Stimulated activated CD4-positive, alpha-beta T cell treated with anti-CD3 and anti-CD28 coated beads, Interleukin-2, amount 100 ng/mL, for 48 hours (primary cell): ENCODE measurements around the gene PRG2.

Experiments used
- DNase-seq, 2 donors: peaks; one replicate each; pipeline ENCODE4 v3.0.0-alpha.2; 2020

Gene PRG2

GRCh38 chr11:57390535-57390934, at the start of gene PRG2:
Gene PRG2 (minus strand): TSS chr11:57390650. CDS start chr11:57389944, 706 bp downstream.
- DNase-seq = no peak

GRCh38 chr11:57439786-57440185, 49.3 kb upstream of the PRG2 start:
- DNase-seq = no peak

- no peak for DNase-seq
These were observed 48.2 kb upstream of the PRG2 start for GRCh38 chr11:57438345-57439285.

- DNase-seq = no peak
These were observed 45.6 kb upstream of the PRG2 start for GRCh38 chr11:57436031-57436430.

GRCh38 chr11:57434640-57435546, 44.4 kb upstream of the PRG2 start:
- no peak for DNase-seq

- DNase-seq = no peak
These were observed 42.3 kb upstream of the PRG2 start for GRCh38 chr11:57432714-57433163.

- DNase-seq = no peak
These were observed 41.7 kb upstream of the PRG2 start for GRCh38 chr11:57432149-57432561.

GRCh38 chr11:57430952-57431351, 40.5 kb upstream of the PRG2 start:
- no peak for DNase-seq

GRCh38 chr11:57429946-57430345, 39.5 kb upstream of the PRG2 start:
- no peak for DNase-seq

- no peak for DNase-seq
These were observed 38.2 kb upstream of the PRG2 start for GRCh38 chr11:57428643-57429042.

GRCh38 chr11:57427727-57428082, 37.3 kb upstream of the PRG2 start:
- DNase-seq = no peak

- DNase-seq = peak; percentile 71 to 75
These were observed 36.7 kb upstream of the PRG2 start, which contains the start of gene SLC43A3 for GRCh38 chr11:57426929-57427726. Gene SLC43A3 (minus strand): TSS chr11:57427121. CDS start chr11:57426172, 949 bp downstream.

GRCh38 chr11:57426439-57426928, 36.0 kb upstream of the PRG2 start:
- DNase-seq = no peak

- DNase-seq = peak in 1 of 2 donors; percentile 23
These were observed 35.4 kb upstream of the PRG2 start for GRCh38 chr11:57425565-57426438.

- peak; percentile 77 to 80 for DNase-seq
These were observed 34.5 kb upstream of the PRG2 start for GRCh38 chr11:57424792-57425564.

- no peak for DNase-seq
These were observed 33.8 kb upstream of the PRG2 start for GRCh38 chr11:57424137-57424791.

- no peak for DNase-seq
These were observed 32.2 kb upstream of the PRG2 start for GRCh38 chr11:57422669-57423068.

- no peak for DNase-seq
These were observed 31.4 kb upstream of the PRG2 start for GRCh38 chr11:57421805-57422204.

- no peak for DNase-seq
These were observed 30.6 kb upstream of the PRG2 start for GRCh38 chr11:57421066-57421465.

GRCh38 chr11:57419146-57419545, 28.7 kb upstream of the PRG2 start:
- no peak for DNase-seq
